ENCODE data around the gene ZNF536. TPM values are rescaled to one million over a fixed set of nuclear protein-coding genes. Genes with fewer than 3 reads are reported as not detected.

The ZNF536 gene
- total RNA-seq, 4 donors from 2014 or later, result 0.44 to 7.4 (median 0.88) TPM

DNA sequence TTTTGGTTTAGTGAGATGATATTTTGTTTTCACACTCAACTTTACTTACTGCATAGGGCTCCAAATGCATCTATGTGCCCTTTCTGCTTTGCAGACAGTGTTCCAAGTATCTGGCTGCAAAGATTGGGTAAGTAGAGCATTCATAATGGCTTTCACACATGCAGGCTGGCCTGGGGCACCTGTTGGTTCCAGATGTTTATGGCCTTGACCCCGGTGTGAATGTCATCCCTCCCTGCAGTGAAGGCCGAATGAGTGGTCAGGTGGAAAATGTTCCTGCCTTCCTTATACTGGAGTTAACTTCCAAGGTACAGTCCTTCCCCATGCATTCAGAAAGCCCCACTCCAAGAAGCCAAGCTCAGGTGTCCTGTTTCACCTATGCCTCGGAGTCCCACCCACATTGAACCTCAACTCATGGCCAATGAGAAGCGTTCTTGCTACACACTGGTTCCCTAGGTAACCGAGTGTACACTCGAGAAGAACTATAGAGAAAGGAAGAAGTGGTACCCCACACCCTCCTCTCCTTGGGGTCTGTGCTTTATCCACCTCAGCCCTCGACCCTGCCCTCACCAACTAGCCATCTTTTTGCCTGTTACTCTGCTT lies 23.0 kb upstream of the ZNF536 start:
- Histone ChIP-seq H3K9me3 (no peaks in the 10 kb centered on the region), H3K36me3 (no peaks in the 10 kb centered on the region), H3K27ac (no peak overlapping the region), H3K4me1 (no peaks in the 10 kb centered on the region), H3K4me3 (no peak overlapping the region), H3K27me3 (no peaks in the 10 kb centered on the region)
- TF ChIP-seq, protein P1, sequence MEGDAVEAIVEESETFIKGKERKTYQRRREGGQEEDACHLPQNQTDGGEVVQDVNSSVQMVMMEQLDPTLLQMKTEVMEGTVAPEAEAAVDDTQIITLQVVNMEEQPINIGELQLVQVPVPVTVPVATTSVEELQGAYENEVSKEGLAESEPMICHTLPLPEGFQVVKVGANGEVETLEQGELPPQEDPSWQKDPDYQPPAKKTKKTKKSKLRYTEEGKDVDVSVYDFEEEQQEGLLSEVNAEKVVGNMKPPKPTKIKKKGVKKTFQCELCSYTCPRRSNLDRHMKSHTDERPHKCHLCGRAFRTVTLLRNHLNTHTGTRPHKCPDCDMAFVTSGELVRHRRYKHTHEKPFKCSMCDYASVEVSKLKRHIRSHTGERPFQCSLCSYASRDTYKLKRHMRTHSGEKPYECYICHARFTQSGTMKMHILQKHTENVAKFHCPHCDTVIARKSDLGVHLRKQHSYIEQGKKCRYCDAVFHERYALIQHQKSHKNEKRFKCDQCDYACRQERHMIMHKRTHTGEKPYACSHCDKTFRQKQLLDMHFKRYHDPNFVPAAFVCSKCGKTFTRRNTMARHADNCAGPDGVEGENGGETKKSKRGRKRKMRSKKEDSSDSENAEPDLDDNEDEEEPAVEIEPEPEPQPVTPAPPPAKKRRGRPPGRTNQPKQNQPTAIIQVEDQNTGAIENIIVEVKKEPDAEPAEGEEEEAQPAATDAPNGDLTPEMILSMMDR (IDR thresholded peaks at IDR 0.05), result no peak
- TF ChIP-seq POLR2A (IDR thresholded peaks at IDR 0.05), result no peak
- intact Hi-C loops (cut with DNase I), result no loop called here
- WGBS, 2 donors, result 37 to 48% methylated on average over 5 of the region's 7 CpGs
- no peak for DNase-seq

DNA sequence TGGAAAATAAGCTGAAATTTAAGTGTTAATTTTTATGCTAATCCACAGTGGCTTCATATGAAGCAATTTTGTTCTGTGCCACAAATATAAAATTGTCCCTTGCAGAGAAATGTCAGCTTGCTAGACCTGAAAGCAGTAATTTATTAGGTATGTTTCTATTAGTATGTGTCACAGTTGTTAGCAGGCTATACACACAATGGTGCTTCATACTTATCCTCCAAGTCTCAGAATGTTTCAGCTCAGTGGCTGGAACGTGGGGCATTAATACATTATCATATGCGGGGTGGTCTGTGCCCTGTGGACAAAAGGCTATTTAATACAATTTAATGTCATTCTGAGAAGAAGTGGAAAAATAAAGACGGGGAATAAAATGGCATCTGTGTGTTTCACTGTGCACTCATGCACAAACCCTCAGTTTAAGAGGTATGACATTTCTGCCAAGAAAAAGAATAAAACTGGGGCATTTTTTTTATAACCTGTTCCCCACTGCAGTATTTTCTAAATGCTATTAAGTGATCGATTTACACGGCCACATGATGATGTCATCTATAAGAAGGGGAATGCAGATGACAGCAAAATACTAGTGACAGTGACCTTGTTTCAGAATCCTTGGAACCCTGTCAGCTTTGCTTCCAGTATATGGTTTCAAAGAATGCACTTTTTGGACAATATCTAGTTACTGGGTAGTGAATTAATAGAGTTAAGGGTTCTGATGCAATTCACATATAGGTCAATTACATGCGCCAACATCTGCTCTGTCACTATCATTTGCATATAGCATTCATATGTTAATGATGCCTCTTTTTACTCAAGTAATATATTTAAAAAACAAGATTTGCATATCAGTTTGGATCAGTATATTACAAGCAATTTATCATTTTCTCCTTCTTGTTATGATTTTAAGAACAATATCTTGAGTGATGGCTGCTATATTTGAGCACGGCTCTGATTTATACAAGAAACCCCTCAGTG lies 21.2 kb upstream of the ZNF536 start:
- TF ChIP-seq, protein P1 (IDR thresholded peaks at IDR 0.05), result no peak
- no peak for TF ChIP-seq POLR2A (IDR thresholded peaks at IDR 0.05)
- Histone ChIP-seq H3K27ac (no peak overlapping the region), H3K27me3 (no peaks in the 10 kb centered on the region), H3K4me3 (no peak overlapping the region), H3K9me3 (no peaks in the 10 kb centered on the region), H3K4me1 (no peaks in the 10 kb centered on the region), H3K36me3 (no peaks in the 10 kb centered on the region)
- intact Hi-C loops (cut with DNase I), result no loop called here
- no peak for DNase-seq
- 65 to 69% methylated on average over 7 of the region's 7 CpGs for WGBS, 2 donors

DNA sequence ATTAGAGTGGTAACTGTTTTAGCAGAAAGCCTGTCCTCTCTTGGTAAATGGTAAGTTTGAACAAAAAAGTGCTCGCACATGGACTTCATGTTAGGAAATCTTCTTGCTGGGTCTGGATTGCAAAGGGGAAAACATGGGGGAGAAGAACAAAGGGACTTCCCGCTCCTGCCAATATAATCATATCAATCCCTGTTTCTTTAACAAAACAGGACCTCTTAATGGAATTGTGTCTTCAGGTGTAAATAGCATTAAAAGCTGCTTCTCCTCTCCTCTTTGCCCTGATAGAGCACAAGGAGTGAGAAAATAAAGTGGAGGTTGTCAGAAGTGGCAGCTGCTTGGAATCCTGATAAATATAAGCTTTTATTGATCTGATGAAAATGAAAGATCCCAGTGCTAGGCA lies 20.4 kb upstream of the ZNF536 start:
- TF ChIP-seq, protein P1 (IDR thresholded peaks at IDR 0.05), result no peak
- no peak for TF ChIP-seq POLR2A (IDR thresholded peaks at IDR 0.05)
- H3K9me3 ChIP-seq, result no peaks in the 10 kb centered on the region
- H3K27ac ChIP-seq, result no peak overlapping the region
- DNase-seq, result no peak
- H3K36me3 ChIP-seq, result no peaks in the 10 kb centered on the region
- H3K4me1 ChIP-seq, result no peaks in the 10 kb centered on the region
- no peak overlapping the region for H3K4me3 ChIP-seq
- intact Hi-C loops (cut with DNase I), result no loop called here
- WGBS, 2 donors, result 69 to 72% methylated on average over 2 of the region's 2 CpGs
- no peaks in the 10 kb centered on the region for H3K27me3 ChIP-seq

DNA sequence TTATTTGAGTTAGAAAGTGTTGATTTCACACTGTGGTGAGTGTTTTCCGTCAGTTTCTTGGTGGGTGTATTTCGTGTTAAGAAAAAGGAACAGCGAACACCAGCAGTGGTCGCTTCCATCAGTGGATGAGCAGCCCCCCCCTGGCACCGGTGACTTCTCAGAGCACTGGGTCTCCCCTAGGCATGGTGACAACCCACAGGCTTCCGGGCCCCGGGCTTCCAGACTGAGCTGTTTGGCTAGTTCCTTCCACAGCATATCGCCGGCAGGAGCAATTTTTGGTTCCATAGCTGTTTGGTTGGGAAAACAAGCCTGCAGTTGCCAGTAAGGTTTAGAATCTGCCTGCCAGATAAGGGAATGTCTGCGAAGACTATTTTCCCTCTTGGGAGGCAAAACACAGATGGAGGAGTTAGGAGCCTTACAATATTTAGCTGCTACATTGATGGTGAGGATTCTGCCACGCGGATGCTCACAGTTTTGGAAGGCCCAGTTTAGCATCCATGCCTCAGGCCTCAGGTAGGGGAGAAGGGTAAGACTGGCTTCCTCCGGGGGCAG lies 18.7 kb upstream of the ZNF536 start:
- WGBS, 2 donors, result 82 to 83% methylated on average over 9 to 10 of the region's 13 CpGs
- no peak overlapping the region for H3K4me3 ChIP-seq
- no peaks in the 10 kb centered on the region for H3K4me1 ChIP-seq
- no peak for DNase-seq
- no peak overlapping the region for H3K27ac ChIP-seq
- no peak for TF ChIP-seq POLR2A (IDR thresholded peaks at IDR 0.05)
- TF ChIP-seq, protein P1 (IDR thresholded peaks at IDR 0.05), result no peak
- intact Hi-C loops (cut with DNase I), result no loop called here
- no peaks in the 10 kb centered on the region for H3K9me3 ChIP-seq
- no peaks in the 10 kb centered on the region for H3K36me3 ChIP-seq
- H3K27me3 ChIP-seq, result no peaks in the 10 kb centered on the region

DNA sequence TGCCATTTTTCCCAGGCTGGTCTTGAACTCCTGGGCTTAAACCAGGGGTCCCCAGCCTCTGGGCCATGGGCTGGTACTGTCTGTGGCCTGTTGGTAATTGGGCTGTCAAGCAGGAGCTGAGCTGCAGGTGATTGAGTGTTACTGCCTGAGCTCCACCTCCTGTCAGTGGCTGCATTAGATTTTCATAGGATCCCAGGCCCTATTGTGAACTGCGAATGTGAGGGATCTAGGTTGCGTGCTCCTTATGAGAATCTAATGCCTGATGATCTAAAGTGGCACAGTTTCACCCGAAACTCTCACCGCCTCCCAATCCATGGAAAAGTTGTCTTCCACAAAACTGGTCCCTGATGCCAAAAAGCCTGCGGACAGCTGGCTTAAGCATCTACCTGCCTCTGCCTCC lies 16.6 kb upstream of the ZNF536 start:
- H3K4me1 ChIP-seq, result peaks cover 0 to 15% (median 0%) of the 10 kb centered on the region in 3 donors
- no peak overlapping the region for H3K4me3 ChIP-seq
- H3K27ac ChIP-seq, result no peak overlapping the region
- WGBS, 2 donors, result 60 to 86% methylated on average over 1 of the region's 5 CpGs
- intact Hi-C loops (cut with DNase I), result no loop called here
- no peak for DNase-seq
- H3K36me3 ChIP-seq, result no peaks in the 10 kb centered on the region
- no peak for TF ChIP-seq POLR2A (IDR thresholded peaks at IDR 0.05)
- TF ChIP-seq, protein P1 (IDR thresholded peaks at IDR 0.05), result no peak
- no peaks in the 10 kb centered on the region for H3K27me3 ChIP-seq
- no peaks in the 10 kb centered on the region for H3K9me3 ChIP-seq

Measured in esophagus squamous epithelium (tissue), 5 donors.